Right ventricle myocardium inferior (tissue), 1 donor: Measurements from ENCODE around the gene NRP2. TPM values are rescaled to one million over a fixed set of nuclear protein-coding genes. Genes with fewer than 3 reads are reported as not detected.

Experiments used
- ATAC-seq: fragments of 200-7000 bp; cut with Tn5 transposase; one replicate; pipeline ENCODE4 v1.9.1; 2020; ENCODE audit warnings: mild to moderate bottlenecking, moderate library complexity
- DNase-seq: peaks from one replicate; pipeline ENCODE4 v3.0.0; 2021; ENCODE audit errors: missing footprints
- intact Hi-C: fragments of 100-400 bp; cut with DNase I; formaldehyde crosslinking; loops from one replicate; pipeline ENCODE4 v1.11.0; 2022
- total RNA-seq: library from RNA; stranded (reverse); fragmentation: NEBNext Ultra II Directional; extraction: Animal tissue kit (Norgen Biotek cat#: 25700); gene quantifications from one replicate; pipeline ENCODE4 v1.2.1, GENCODE V29; 2021
- donor health status: DM: no; HTN: yes; CAD: no; lungs with severe emphysema.

Gene NRP2
- total RNA-seq, 1 donor from 2014 or later: 7.6 TPM

DNA sequence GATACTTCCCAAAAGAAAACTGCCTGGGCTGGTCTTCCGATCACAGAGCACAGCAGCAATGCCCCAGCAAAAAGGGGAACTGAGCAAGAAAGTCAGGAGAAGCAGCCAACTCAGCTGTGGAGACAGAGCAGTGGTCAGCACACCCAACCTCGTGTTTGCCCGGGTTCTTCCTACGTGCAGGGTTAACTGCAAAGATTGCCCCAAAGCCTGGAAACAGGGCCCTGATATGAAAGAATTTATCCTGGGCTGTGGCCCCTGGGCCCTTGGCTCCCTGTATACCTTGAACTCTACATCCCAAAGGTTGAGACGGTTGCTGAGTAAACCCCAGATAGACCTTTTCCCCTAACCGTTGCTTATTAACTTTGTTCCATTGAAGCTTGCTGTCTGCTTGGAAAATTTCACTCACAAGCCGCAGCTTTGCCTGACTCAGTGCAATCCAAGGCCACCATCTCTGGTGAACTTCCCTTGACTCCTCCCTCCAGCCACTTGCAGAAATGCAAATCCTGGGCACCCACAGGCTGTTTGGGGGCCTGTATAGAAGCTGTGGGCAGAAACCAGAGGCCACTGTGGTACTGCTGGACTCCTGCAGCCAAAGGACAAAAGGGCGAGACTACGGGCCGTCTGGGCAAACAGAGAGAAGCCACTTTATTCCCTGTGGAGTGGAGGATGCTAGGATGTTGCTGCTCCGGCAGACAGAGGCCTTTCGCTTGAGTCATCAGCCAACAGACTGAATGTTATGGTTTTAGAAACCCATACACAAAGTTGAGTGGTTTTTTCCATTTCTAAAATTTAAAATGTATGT, 18.2 kb downstream of the NRP2 start:
- peak; percentile 59 for ATAC-seq
- DNase-seq: no peak
- intact Hi-C loops: no loop called here

DNA sequence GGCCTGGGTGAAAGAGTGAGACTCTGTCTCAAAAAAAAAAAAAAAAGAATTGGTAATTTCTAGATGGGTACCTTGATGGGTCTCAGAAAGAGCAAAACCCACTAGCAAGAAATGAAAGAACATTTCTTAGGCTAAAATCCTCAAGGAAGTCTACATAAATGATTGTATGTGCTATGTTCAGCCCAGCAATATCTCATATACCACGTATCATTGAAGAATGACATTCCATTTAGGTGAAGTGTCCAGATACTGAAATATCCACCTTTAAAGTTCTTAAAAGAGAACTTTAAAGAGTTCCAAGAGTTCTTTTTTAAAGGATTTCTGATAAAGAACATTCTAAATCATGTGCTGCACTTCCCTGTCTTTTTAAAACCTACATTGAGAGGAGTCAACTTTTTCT, 19.2 kb downstream of the NRP2 start:
- intact Hi-C loops: no loop called here
- DNase-seq: no peak

DNA sequence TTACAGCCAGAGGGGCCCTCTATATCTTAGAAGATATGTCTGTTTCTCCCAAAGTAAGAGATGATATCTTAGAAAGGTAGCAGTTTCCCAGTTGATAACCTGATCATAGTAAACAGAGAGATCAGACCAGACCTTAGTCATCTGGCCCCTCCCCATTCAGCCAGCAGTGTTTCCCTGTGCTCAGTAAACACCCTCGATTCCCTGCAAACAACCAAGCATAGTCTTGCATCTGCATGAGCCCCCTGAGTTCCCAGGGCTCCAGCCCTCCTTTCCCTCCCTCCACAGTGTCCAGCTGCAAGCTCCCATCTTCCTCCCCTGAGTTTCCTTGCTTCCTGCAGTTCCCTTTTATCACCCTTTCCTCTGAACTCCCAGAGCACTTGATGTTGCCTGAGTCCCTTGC, 20.3 kb downstream of the NRP2 start:
- no peak for DNase-seq
- no peak for ATAC-seq
- intact Hi-C loops: no loop called here

More for the DNA sequence above, 19.2 kb downstream of the NRP2 start:
- ATAC-seq: no peak

DNA sequence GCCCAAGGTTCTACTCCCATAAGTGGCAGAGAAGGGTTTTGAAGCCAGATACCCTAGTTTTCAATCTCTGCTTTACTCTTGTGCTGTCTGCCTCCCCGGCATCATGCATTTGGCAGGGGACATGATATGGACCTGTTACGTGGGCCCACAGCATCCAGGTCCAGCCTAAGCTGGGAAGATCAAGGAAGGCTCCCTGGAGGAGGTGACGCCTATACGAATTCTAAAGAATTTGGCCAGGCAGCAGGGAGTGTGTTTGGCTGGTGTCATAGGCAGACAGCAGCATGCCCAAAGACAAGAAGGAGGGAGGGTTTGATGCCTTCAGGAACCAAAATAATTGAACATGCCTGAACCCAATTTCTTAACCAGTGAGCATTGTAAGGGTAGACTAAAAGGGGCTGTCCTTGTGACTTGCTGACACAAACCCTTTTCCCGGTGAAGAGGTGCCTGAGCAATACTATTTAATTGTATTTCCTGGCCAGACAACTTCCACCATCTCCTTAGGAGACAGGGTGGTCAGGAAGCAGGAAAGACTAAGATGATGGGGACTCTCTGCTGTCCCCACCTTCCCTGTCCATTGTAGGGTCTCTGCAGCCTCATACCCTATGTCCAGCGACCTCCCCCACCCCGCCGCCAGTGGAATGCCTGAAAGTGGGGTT, 21.3 kb downstream of the NRP2 start:
- intact Hi-C loops: no loop called here
- no peak for DNase-seq
- no peak for ATAC-seq

DNA sequence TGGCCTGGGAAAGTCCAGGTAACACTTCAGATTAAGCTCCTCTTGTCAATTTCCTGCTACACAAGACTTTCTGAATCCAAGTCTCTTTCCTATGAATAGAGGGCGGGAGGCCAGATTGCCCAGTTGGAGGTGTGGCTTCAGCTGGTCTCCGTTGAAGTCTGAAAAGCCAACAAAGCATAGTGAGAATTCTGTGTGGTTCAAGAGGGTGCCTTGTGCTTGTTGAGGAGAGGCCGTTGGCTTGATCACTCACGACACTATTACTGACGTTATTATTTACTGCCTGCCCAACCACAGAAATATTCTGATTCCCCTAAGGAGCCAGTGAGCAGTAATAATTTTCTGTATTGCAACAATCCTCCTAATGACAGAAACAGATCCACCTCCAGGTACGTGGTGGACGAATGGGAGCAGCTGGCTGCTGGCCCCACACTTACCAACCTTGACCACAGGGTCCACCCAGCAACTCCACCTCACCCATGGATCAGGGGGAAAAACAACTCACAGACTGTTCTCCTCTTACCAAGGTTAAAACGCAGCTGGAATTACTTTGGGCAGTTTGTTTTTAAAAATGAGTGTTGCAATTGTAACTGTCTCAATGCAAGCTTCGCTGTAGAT, 21.9 kb downstream of the NRP2 start:
- no peak for DNase-seq
- no peak for ATAC-seq
- intact Hi-C loops: no loop called here

DNA sequence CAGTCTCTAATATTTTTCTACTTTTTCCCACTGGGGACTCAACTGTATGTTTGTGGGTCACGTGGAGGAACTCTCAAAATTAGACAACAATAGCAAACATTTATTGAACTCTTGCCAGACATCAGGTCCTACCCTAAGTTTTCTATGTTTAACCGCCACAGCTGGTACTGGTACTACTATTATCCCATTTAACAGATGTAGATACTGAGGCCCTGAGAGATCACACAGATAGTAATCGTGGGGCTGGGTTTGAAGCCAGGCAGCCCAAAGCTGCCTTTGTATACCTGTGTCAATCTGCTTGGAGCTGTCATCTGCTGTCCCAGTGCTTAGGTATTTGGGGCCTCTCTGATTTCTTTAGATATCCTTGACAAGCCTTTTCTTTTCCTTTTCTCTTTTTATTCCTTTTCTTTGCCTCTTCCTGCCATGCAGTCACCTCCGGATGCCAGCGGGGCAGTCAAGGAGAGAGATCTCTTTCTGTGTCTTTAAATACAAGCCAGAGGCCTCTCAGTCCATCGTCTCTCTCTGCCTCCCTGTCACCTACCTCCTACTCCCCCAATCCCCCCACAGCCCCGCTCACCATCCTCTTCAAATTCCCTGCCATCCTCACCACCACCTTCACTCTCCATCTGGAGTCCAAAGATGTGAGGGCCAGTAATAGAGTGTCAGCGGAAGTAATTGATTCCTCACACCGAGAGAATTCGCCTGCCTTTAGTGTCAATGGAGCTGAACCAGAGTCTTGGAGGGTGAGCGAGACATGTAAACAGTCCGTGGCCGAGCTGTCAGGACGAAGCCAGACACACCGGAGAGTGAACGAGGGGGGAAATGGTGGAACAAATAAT, 23.4 kb downstream of the NRP2 start:
- intact Hi-C loops: no loop called here
- DNase-seq (no peak), ATAC-seq (no peak)

DNA sequence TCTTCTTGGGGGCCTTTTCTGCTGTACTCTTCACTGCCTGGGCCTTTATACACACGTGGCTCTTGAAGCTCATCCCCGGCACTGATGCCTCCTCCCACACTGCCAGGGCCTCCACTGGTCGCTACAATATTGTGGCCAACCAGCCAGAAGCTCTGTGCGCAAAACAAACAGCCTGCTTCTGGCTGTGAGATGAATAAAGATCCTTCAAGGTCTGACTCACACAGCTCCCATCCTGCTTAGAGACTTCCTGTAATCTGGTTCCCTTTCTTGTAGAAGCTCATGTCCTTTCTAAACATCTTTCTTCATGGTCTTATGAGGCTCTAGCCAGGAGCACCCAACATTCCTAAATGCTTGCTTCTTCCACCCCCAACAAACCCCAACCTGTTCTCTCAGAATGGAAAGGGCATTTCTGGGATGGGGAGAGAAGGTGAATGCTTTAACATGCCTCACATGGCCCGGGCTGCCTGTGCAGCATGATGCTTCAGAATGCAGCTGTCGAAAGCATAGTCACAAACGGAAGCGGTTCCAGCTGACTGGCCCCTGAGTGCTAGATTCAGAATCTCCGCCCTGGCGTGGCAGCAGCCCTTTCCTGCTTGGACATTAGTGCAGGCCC, 24.6 kb downstream of the NRP2 start:
- intact Hi-C loops: no loop called here
- ATAC-seq: peak; percentile 81
- DNase-seq: peak; percentile 83

DNA sequence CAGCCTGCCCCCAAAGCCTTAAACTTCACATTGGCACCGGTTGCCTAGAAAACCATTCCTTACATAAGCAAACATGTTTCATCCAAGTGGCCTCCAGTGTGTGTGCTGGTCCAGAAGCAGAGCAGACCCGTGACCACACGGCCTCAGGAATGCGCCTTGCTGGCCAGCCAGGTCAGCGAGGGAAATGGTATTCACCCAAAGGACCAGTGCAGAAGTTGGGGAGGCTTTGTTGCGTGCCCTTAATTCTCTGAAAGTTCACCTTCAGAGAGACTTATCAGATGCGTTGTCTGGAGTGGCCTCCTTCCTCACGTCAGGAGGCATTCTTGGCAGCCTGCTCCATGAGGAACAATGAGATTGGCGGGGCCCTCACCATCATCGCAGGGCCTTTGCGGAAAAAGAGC, 25.9 kb downstream of the NRP2 start:
- no peak for DNase-seq

DNA sequence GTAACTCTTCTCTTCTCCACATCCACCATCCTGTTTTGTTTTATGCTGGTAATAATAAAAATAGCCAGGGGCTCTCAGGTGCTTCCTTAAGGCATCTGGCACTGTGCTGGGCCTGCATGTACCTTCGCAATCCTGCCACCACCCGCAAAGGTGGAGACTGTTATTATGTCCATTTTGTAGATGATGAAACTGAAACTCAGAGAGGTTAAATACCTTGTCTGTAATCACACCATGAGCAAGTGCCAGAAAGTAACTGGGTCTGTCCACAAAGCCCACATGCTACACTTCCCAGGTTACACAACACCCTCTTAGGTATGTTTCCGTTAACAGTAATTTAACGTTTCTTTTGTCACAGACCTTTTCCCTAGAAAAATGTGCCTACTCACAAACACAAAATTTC, 27.0 kb downstream of the NRP2 start:
- DNase-seq (no peak), ATAC-seq (no peak)
- intact Hi-C loops: no loop called here

More for the DNA sequence above, 25.9 kb downstream of the NRP2 start:
- intact Hi-C loops: no loop called here
- ATAC-seq: no peak

DNA sequence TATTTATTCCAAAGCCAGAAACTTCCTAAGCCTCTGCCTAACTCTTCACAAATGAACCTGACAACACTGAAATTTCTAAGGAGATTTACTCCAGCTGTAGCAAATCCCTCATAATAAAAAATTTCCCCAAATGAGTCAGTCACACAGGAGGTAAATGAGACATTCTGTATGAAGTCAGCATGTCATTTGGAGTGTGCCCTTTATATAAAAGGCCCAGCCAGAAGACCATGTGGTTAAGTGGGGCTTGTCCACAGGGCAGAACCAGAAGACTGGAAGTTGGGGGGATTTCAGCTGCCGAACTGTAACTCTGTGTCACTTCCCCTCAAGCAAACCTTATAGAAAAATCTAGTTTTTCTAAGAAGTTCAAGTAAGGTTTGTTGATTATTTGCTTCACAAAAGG, 30.2 kb downstream of the NRP2 start:
- intact Hi-C loops: no loop called here
- ATAC-seq (no peak), DNase-seq (no peak)

DNA sequence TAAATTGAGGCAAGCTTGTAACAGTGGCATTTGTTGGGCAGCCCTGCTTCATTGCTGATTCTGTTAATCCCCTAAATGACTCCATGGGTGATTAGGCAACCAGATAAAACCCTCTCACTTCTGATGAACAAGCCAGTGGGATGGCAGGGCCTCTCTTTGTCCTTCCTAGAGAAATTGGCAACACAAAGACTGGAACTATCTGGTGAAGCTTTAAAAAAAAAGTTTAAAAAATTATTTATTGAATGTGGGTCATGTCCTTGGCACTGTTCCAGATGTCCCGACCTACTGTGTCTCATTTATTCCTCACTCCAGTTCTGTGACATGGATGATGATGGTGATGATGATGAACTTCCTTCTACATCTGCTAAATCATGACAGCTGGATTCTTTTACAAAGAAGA, 30.8 kb downstream of the NRP2 start:
- intact Hi-C loops: no loop called here
- DNase-seq (no peak), ATAC-seq (no peak)

DNA sequence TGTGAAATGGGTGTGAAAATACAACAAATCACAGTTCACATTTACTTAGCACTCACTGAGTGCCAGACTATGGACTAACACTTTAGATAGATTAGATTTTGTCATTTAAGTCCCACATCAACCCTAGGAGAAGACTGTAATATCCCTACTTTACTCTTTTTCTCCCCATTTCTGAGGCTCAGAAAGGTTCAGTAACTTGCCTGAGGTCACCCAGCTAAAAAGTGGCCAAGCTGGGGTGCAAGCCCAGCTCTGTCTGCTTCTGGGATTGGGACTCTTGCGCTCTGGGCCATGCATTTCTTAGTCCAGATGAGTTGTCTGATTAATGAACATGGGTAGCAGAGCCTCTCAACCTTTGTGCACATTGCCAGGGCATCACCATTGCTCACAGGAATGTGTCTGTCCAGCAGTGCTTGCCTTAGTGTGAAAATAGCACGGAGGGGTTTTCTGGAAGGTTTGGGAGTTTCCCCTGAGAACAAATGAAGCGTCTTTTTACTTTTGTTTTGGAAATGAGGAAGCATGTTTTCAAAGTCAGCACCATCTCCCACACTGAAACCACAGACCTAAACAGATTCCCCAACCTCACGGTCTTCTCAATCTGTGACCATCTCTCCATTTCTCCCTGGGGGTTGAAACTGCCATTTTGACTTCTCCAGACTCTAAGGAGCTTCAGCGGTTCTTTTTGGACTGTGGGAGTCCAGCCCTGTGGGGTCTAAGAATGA, 31.9 kb downstream of the NRP2 start:
- intact Hi-C loops: no loop called here
- ATAC-seq: peak; percentile 35
- no peak for DNase-seq

DNA sequence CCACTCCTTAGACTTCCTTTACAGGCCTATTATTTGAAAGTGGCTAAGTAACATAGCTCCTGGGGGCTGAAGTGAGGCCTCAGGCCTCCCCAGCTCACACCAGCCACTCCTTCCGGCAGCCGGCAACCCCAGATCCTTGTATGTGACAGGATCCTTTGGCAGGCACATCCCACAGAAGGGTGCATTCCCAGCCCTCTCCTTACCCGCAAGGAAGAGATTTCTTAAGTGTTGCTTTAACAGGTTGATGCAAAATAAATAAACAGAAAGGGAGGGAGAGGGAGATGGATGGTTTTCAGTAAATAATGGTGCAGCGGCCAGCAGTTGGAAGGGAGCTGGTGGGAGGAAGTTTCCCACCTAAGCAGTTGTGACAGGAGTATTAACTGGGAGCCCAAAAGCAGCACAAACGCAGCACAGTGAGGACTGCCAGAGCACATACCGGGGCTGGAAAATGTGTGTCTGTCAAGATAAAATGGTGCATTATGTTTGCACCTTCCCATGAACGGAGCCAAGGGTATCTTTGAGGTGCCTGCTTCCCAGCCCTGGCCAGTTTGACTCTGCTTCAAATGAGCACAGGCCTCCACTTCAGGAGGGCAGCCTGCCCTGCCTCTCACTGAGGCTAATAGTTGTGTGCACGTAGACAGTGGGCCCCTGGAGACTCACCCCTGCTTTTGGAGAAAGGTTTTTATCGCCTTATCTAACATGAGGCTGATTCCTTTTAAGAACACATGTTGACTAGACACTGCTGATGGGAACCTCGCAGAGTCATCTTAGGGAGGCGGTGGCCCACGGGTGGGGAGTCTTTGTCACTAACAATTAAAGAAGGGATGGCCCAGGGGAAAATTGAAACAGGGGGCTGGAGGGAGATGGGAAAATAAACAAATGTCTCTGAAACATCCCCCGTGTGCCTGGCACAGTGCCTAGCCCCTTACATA, 32.8 kb downstream of the NRP2 start:
- no peak for DNase-seq
- intact Hi-C loops: no loop called here
- no peak for ATAC-seq

DNA sequence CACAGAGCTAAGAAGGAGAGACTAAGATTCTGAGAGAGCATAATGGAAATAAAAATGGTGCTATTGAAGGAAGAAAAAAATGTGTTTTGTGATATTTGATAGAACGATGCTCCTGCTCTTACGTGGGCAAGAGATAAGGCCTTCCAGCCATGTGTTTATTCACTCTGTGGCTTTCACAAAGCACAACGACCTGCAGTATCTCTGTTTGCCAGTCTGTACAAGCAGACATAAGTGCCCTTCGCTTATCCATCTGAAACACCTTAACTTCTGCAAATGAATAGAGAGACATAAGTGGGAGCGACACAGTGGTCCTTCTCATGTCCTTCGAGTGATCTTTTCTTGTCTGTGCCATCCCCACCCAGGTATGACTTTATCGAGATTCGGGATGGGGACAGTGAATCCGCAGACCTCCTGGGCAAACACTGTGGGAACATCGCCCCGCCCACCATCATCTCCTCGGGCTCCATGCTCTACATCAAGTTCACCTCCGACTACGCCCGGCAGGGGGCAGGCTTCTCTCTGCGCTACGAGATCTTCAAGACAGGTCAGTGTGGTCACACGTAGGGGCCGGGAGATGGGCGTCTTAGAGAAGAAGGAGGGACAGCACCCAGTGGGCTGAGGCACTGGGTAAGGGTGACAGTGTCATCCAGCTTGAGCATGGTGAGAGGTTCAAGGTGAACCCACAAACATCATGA, 33.7 kb downstream of the NRP2 start:
- DNase-seq: no peak
- no peak for ATAC-seq
- intact Hi-C loops: no loop called here

DNA sequence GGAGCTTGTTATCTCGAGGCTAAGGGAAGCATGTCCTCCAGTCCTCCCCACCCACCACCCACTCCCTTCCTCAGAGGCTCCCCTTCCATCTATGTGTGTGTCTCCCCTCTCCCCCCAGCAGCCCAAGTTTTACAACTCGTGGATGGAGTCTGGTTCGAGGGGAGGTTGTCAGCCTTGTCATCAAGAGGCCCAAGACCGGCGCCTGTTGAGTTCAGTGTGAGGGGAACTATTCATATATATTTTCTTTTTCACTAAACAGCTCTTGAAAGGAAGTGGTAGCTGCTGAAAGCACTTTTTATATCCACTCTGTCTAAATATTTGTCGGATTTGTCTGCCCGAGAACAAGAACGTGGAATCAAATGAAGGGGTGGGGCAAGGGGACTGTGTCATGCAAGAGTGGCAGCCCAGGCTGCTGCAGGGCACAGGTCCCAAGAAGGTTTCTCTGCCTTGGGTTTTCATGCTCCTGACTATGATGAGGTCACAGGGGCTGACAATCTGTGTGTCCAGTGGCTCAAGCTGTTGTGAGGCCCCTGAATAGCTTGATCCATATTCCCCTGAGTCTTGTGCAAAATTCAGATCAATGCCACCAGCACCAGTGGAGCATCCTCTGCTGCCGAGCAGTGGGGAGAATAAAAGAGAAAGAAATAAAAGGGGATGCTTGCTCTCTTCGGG, 35.0 kb downstream of the NRP2 start:
- DNase-seq: no peak
- intact Hi-C loops: no loop called here
- ATAC-seq: no peak

DNA sequence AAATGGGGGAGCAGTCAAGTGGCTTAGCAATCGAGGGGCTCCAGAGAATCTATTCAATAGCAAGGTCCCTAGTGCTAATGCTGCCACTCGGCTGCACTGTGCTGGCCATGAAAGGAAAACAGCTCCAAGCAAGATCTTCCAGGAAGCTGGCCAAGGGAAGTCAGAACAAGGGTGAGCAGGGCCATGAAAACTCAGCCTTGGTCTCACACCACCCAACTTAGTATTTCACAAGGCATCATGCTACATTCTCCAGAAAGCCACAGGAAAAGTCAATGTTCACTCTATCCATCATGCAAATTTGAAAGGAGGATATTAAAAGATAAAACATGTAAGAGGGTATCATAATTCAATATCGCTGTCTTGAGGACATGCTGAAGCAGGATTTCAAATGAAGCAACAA, 35.7 kb downstream of the NRP2 start:
- no peak for DNase-seq
- intact Hi-C loops: no loop called here
- no peak for ATAC-seq
